GM21619 (cell line): ENCODE data around the gene PCED1A.

ENCODE experiments used
- ATAC-seq: cut with Tn5 transposase; IDR thresholded peaks from one replicate; pipeline ENCODE4 v1.9.1; 2021; ENCODE audit not compliant: unreplicated experiment

Gene PCED1A

DNA sequence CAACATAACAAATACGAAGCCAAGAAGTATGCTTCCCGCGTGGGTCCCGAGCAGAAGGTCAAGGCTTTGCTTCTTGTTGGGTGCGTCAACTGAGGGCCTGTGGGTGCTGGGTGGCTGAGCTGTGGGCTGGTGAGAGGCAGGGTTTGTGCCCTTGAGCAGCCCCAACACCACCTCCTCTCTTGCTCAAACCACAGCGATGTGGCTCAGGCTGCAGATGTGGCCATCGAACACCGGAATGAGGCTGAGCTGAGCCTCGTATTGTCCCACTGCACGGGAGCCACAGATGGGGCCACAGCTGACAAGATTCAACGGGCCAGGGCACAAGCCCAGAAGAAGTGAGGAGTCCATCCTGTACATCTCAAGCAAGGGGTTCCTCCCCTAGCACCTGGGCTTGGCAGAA is 25.8 kb upstream of the PCED1A start:
- ATAC-seq = no peak

GRCh38 chr20:2865630-2866029 is 25.2 kb upstream of the PCED1A start:
- ATAC-seq = no peak

- no peak for ATAC-seq
These were observed 24.6 kb upstream of the PCED1A start for GRCh38 chr20:2865101-2865500.

- no peak for ATAC-seq
These were observed 24.2 kb upstream of the PCED1A start for GRCh38 chr20:2864626-2865025.

GRCh38 chr20:2859330-2860121 is 19.1 kb upstream of the PCED1A start:
- ATAC-seq = no peak

GRCh38 chr20:2858591-2858990 is 18.1 kb upstream of the PCED1A start:
- ATAC-seq = no peak

GRCh38 chr20:2851086-2851485 is 10.6 kb upstream of the PCED1A start:
- ATAC-seq = no peak

GRCh38 chr20:2849529-2849928 is 9.1 kb upstream of the PCED1A start:
- no peak for ATAC-seq

DNA sequence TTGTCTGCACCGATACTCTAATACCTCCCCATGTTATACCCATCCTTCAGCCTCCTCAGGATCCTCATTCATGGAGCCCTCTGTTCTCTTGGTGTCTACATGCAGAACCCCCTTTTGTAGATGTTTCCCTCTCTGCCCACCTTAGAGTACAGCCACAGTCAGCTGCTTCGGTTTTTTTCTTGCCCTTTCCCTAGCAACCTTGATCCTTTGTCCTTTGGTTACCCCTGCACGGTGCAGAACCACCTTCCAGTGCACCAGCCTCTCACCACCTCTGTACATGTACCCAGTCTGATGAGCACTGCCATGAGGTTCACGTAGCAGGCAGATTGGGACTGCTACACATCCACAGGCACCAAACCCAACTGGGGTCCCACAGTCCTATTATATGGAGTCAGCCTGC is 7.3 kb upstream of the PCED1A start:
- no peak for ATAC-seq

DNA sequence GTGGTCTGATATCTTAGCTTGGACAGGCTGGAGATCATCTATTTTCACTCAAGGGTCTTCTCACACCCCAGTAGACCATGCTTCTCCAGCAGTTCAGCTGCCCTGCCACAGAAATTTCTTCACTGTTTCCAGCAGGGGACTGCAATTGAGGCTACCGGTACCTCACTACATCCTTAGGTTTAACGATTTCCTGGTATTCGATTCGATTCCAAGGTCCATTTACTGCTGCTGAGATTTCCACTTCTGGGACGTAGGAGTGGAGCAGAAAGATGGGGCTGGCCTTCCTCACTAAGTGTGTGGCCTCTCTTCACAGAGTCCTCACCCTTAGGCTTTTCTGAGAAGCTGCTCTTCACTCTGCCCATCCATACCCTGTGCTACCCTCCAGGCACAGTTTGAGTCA is 6.2 kb upstream of the PCED1A start:
- no peak for ATAC-seq

DNA sequence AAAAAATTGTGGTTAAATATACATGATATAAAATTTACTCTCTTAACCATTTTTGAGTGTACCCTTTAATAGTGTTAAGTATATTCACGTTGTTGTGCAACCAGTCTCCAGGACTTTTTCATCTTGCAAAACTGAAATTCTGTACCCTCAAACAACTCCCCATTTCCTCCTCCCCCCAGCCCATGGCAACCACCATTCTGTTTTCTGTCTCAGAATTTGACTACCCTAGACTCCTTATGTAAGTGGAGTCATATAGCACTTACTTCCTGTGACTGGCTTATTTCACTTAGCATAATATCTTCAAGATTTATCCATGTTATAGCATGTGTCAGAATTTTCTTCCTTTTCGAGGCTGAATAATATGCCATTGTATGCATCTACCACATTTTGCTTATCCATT is 5.2 kb upstream of the PCED1A start:
- no peak for ATAC-seq

GRCh38 chr20:2840967-2841531 is 594 bp upstream of the PCED1A start:
- peak; percentile 31 for ATAC-seq

GRCh38 chr20:2839732-2840137 is 720 bp downstream of the PCED1A start:
- ATAC-seq = no peak

- no peak for ATAC-seq
These were observed 1.4 kb downstream of the PCED1A start for GRCh38 chr20:2838847-2839671.

DNA sequence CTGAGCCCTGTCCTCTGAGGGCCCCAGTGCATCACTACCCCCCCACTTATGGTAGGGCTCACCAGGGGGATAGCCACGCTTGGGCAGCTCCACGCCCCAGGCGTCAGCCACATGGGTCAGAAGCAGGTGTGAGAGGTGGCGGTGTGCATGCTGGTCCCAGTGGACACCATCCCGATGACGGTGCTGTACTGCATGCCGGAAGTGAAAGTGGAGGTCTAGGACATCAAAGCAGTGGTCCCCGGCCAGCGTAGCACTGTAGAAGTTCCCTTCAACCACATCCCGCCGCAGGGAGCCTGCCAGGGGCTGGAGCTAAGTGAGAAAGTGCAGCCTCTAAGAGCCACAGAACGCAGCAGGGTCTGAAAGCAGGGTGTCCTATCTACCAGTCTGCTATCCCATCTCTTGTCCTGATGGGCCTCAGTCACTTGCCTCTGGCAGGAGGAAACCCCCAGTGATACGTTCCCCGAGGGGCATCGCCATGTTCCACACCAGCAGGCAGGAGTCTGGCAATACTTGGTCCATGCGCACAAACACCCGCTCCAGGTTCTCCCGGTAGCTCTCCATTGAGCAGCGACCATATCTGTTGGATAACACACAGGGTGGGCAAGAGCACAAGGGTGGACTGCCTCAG is 2.2 kb downstream of the PCED1A start:
- no peak for ATAC-seq

DNA sequence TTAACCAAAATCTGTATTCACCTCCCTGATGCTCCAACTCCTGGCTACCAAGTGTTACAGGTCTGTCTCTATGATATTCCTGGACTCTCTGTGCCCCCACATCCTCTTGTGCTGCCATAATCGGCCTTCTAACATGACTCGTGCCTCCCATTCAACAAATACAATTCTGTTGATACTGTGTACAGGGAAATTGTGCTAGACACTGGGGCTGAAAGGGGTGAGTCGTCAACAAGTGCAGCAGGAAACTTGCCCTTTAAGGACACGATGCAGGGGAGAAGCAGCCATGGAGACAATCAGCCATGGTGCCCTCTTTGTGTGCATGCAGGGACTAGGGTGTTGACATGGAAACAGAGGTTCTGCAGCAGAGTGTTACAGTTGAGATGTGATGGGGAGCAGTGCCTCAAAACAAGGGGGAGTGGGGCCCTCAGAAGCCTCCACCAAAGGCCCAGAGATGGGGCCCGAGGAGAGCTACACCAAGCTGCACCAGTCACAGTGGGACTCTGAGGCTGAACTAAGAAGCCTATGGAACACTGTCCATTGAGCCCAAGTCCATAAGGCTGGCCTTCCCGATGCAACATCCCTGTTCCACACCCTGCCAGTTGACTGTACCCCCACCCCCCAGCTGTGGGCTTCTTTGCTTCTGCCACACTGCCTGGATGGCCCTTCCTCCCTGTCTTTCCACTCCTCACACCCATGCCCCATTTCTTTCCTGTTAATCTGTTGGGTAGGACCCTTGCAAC is 3.1 kb downstream of the PCED1A start:
- no peak for ATAC-seq

DNA sequence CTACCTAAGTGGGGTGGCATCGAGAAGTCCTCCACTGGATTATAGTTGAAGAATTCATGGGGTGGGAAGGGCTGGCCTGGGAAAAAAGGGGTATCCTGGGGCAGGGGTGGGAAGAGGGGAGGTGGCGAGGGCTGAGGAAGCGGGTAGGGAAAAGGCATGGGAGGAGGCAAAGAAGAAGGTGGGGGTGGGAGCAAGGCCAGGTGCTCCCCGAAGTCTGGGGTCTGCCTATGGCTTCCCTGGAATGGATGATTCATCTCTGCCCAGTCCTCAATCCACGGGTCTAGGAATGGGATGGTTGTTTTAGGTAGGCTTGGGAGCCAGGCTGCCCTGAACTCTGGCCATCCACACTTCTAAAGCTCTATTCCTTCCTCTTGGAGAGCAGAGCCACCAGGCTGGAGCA is 4.4 kb downstream of the PCED1A start:
- ATAC-seq = no peak

GRCh38 chr20:2835331-2835796 is 5.1 kb downstream of the PCED1A start:
- ATAC-seq = no peak

- ATAC-seq = no peak
These were observed 5.9 kb downstream of the PCED1A start for GRCh38 chr20:2834401-2835110.

GRCh38 chr20:2833761-2834160 is 6.7 kb downstream of the PCED1A start:
- no peak for ATAC-seq
